ENCODE measurements around the gene MAFG. TPM values are rescaled to one million over a fixed set of nuclear protein-coding genes. Genes with fewer than 3 reads are reported as not detected.
A peak's percentile ranks its signal among the peaks of the same experiment; 100 is the strongest.

MAFG gene
- total RNA-seq, 4 donors from 2014 or later, result 9.7 to 23.1 (median 12.7) TPM

- intact Hi-C loops (cut with DNase I; ENCODE audit: low total_unique reads), result no loop called here
- TF ChIP-seq POLR2A (IDR thresholded peaks at IDR 0.05) (no peak), CTCF (IDR thresholded peaks at IDR 0.05) (no peak)
- Histone ChIP-seq H3K9me3 (no peaks in the 10 kb centered on the region), H3K27me3 (no peaks in the 10 kb centered on the region), H3K4me1 (peaks cover 5 to 13% of the 10 kb centered on the region in 2 donors), H3K4me3 (no peak overlapping the region), H3K27ac (no peak overlapping the region), H3K36me3 (no peaks in the 10 kb centered on the region)
- no peak for DNase-seq
Measured at GRCh38 chr17:81913394-81914102, 14.0 kb downstream of the MAFG start.

DNA sequence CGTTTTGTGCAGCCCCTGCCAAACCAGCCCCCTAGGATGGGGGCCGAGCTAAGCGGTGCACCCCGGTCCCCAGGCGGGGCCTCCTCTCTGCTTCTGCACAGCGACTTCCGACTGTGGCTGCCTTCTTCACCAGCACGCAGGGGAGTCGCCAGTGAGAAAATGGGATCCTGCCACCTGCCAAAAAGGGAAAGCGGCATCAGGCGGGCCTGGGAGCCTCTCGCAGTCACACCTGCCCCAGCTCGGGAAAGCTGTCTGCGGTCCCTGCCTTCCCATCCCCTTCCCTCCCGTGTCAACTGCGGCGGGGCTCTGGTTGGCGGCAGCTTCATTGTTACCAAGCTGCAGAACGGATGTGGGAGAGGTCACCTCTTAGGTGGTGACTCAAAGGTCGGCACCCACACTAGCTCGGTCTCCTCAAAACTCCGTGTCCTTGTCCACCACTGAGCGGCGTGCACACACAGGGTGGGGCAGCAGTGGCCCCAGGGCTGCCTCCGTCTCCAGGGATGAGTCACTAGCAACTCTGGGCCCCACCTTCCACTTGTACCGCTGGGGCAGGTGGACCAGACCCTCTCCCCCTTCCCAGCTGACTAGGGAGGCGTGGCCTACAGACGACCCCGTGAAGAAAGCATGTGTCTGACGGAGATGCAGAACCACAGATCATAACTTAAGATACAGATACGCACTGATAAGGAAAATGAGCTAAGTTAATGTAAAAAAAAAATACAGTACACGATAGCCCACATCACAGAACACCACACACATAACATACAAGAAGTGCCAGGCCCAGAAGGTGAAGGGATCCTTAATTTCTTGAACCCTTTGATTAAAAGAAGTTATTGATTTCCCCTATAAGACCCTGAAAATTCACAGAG, 14.9 kb downstream of the MAFG start:
- Histone ChIP-seq H3K4me1 (peaks cover 5 to 9% of the 10 kb centered on the region in 2 donors), H3K4me3 (no peak overlapping the region), H3K9me3 (no peaks in the 10 kb centered on the region), H3K36me3 (no peaks in the 10 kb centered on the region), H3K27ac (no peak overlapping the region), H3K27me3 (no peaks in the 10 kb centered on the region)
- intact Hi-C loops (cut with DNase I; ENCODE audit: low total_unique reads), result no loop called here
- no peak for TF ChIP-seq POLR2A (IDR thresholded peaks at IDR 0.05)
- TF ChIP-seq CTCF (IDR thresholded peaks at IDR 0.05), result no peak
- DNase-seq, result no peak

DNA sequence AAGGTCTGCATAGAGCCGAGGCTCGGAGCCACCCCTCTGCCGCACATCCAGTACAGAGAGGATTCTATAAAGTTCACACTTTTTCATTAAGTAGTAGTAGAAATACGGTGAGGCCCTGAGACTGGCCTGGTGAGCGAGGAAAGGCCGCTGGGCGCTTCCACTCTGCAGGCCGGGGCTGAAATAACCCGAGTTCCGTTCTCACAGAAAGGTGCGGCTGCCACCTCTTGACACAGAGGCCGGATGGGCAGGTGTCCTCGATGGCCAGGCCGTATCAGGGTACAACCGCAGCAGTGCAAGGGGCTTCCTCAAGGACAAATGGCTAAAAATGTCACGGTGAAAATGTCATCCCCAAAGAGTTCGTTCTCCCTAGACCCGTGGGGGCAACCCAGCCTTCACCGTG, 15.6 kb downstream of the MAFG start:
- peaks cover 5 to 7% of the 10 kb centered on the region in 2 donors for H3K4me1 ChIP-seq
- no peak for DNase-seq
- no peaks in the 10 kb centered on the region for H3K36me3 ChIP-seq
- no peak for TF ChIP-seq CTCF (IDR thresholded peaks at IDR 0.05)
- TF ChIP-seq POLR2A (IDR thresholded peaks at IDR 0.05), result no peak
- H3K27ac ChIP-seq, result peak overlapping the region in 1 of 2 donors; percentile 81
- H3K9me3 ChIP-seq, result no peaks in the 10 kb centered on the region
- intact Hi-C loops (cut with DNase I; ENCODE audit: low total_unique reads), result no loop called here
- H3K27me3 ChIP-seq, result no peaks in the 10 kb centered on the region
- H3K4me3 ChIP-seq, result no peak overlapping the region

DNA sequence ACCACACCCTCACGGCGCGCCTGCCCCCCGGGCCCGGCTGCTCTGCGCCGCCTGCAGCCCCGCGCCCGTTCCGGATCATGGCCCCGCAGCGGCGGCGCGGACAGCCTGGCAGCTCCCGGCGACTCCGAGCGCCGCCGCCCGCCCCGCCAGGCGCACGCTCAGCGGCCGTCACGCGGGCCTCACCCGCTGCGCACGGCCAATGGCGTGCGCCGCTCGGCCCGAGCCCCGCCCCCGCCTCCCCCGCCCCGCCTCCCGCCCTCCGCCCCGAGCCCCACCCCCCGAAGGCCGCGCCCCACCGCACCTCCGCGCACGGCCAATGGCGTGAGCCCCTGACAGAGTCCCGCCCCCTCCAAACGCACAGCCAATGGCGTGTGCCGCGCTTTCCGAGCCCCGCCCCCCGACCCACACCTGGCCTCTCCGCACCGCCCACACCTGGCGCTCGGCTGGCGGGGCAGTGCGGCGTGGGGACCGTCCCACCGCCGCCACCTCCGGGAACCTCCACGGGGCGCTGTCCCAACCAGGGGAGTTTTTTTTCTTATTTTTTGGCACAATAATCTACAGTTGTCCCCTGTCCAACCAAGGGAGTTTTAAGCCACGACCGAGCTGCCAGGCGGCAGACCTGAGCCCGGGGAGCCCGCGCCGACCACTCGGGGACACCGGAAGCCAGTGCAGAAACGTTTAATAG, 16.1 kb downstream of the MAFG start, which contains the start of gene PCYT2:
TSS of gene PCYT2 (minus strand) at position 123 of the 685 bp plus-strand sequence. CDS start at position 79, 44 bp downstream.
- peak; percentile 89 to 90 for DNase-seq
- peaks cover 0 to 4% of the 10 kb centered on the region in 2 donors for H3K4me1 ChIP-seq
- TF ChIP-seq CTCF (IDR thresholded peaks at IDR 0.05) (no peak), POLR2A (IDR thresholded peaks at IDR 0.05) (peak in 1 of 2 donors; percentile 56)
- H3K27ac ChIP-seq, result peak within 1 kb of the TSS; percentile 38 to 81
- no peaks in the 10 kb centered on the region for H3K27me3 ChIP-seq
- peak within 1 kb of the TSS; percentile 46 to 83 for H3K4me3 ChIP-seq
- no peaks in the 10 kb centered on the region for H3K36me3 ChIP-seq
- no peaks in the 10 kb centered on the region for H3K9me3 ChIP-seq
- intact Hi-C loops (cut with DNase I; ENCODE audit: low total_unique reads), result no loop called here
